HEK293T (cell line): Measurements from ENCODE around the gene FAM53C.

Experiments used
- CTCF ChIA-PET: fragments of 350-600 bp; formaldehyde crosslinking; extraction: SDS; loops from one replicate; lab custom pipeline; 2021; ENCODE audit warnings: antibody characterized with exemption, inconsistent platforms; lab: Yijun Ruan, JAX
- POLR2A ChIA-PET: fragments of 350-600 bp; formaldehyde crosslinking; extraction: SDS; loops from one replicate; lab custom pipeline; 2020; ENCODE audit warnings: antibody characterized with exemption, inconsistent platforms; lab: Yijun Ruan, JAX
- DNase-seq: peaks from one replicate; pipeline ENCODE4 v3.0.0; 2012; ENCODE audit warnings: mixed read lengths; ENCODE audit errors: extremely low spot score
- ARNT ChIP-seq: fragments of 450-650 bp; IDR thresholded peaks from 2 replicates; pipeline ENCODE4 v1.6.1; 2017; ENCODE audit warnings: mild to moderate bottlenecking
- BHLHE40 ChIP-seq: fragments of 450-650 bp; IDR thresholded peaks from 2 replicates; pipeline ENCODE4 v1.6.1; 2016; ENCODE audit warnings: mild to moderate bottlenecking, moderate library complexity, borderline replicate concordance
- CTBP1 ChIP-seq: fragments of 450-650 bp; IDR thresholded peaks from 2 replicates; pipeline ENCODE4 v1.6.1; 2016; ENCODE audit warnings: borderline replicate concordance
- ELF4 ChIP-seq: fragments of 450-650 bp; IDR thresholded peaks from 2 replicates; pipeline ENCODE4 v1.6.1; 2017; ENCODE audit warnings: antibody characterized with exemption
- FOXA1 ChIP-seq: fragments of 450-650 bp; IDR thresholded peaks from 2 replicates; pipeline ENCODE4 v1.6.1; 2016; ENCODE audit warnings: mild to moderate bottlenecking
- FOXK2 ChIP-seq: fragments of 450-650 bp; IDR thresholded peaks from 2 replicates; pipeline ENCODE4 v1.6.1; 2016; ENCODE audit warnings: mild to moderate bottlenecking
- FOXM1 ChIP-seq: fragments of 450-650 bp; IDR thresholded peaks from 2 replicates; pipeline ENCODE4 v1.6.1; 2017; ENCODE audit warnings: mild to moderate bottlenecking, borderline replicate concordance
- HDGF ChIP-seq: fragments of 450-650 bp; IDR thresholded peaks from 2 replicates; pipeline ENCODE4 v1.6.1; 2017; ENCODE audit warnings: antibody characterized with exemption, borderline replicate concordance
- L3MBTL2 ChIP-seq: fragments of 450-650 bp; conservative IDR thresholded peaks from 2 replicates; pipeline ENCODE4 v1.6.1; 2016; ENCODE audit warnings: mild to moderate bottlenecking
- LEF1 ChIP-seq: fragments of 450-650 bp; IDR thresholded peaks from 2 replicates; pipeline ENCODE4 v1.6.1; 2017; ENCODE audit warnings: mild to moderate bottlenecking, borderline replicate concordance
- NFRKB ChIP-seq: fragments of 450-650 bp; IDR thresholded peaks from 2 replicates; pipeline ENCODE4 v1.6.1; 2016; ENCODE audit warnings: mild to moderate bottlenecking, moderate library complexity
- SP1 ChIP-seq: fragments of 450-650 bp; IDR thresholded peaks from 2 replicates; pipeline ENCODE4 v1.6.1; 2017
- SUZ12 ChIP-seq: fragments of 450-650 bp; IDR thresholded peaks from 2 replicates; pipeline ENCODE4 v1.6.1; 2016; ENCODE audit warnings: mild to moderate bottlenecking
- TARDBP ChIP-seq: fragments of 450-650 bp; IDR thresholded peaks from 2 replicates; pipeline ENCODE4 v1.6.1; 2016
- ZNF384 ChIP-seq: fragments of 450-650 bp; IDR thresholded peaks from 2 replicates; pipeline ENCODE4 v1.6.1; 2016
- TF ChIP-seq, protein P1 (sequence below): fragments of 450-650 bp; IDR thresholded peaks from 2 replicates; pipeline ENCODE4 v1.6.1; 2016

Gene FAM53C

DNA sequence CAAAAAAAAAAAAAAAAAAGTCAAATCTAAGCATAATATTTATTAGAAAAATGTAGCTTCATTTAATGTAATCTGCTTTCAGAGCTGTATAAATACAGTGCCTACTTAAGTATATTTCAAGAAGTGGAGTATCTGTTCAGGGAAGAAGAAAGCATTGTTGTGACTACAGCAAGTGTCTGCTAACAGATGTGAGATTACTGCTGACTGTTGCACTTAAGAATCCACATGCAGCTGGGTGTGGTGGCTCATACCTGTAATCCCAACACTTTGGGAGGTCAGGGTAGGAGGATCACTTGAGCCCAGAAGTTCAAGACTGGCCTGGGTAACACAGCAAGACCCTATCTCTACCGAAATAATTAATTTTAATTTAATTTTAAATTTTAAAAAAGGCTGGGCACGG, 33.4 kb downstream of the FAM53C start:
- CTCF ChIA-PET = interaction anchor here (0.6 to 7.7 kb wide), 2 partner anchors 18 to 936 kb away, joined by 4 to 55 read pairs; partner anchors contain the start of gene KDM3B
- POLR2A ChIA-PET = interaction anchor here (1.0 to 1.9 kb wide), 3 partner anchors 18 to 172 kb away, joined by 3 to 9 read pairs (median 4); partner anchors contain the start of genes ETF1 and KDM3B
- no peak for DNase-seq
- TF ChIP-seq LEF1 (no peak), FOXA1 (no peak), BHLHE40 (no peak), SUZ12 (no peak), ZNF384 (no peak), FOXM1 (no peak), CTBP1 (no peak), SP1 (no peak), NFRKB (no peak), ARNT (no peak), TARDBP (no peak)
- TF ChIP-seq, protein P1, sequence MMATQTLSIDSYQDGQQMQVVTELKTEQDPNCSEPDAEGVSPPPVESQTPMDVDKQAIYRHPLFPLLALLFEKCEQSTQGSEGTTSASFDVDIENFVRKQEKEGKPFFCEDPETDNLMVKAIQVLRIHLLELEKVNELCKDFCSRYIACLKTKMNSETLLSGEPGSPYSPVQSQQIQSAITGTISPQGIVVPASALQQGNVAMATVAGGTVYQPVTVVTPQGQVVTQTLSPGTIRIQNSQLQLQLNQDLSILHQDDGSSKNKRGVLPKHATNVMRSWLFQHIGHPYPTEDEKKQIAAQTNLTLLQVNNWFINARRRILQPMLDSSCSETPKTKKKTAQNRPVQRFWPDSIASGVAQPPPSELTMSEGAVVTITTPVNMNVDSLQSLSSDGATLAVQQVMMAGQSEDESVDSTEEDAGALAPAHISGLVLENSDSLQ = no peak

DNA sequence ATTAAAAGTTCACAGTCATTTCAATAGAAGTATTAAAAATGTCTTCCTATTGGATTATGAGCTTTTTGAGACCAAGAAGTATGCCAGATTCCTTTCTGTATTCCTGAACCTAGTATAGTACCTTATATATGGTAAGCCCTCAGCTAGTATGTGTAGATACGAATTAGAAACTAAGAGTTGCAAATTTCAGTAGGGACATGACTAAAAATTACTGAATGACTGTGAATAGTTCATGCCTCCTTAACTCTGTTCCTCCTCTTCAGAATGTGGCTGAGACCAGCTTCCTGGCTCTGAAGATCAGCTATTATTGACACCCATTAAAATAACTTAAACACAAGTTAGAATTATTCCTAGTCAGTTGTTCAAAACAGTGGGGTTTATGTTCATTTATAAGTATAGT, 34.2 kb downstream of the FAM53C start:
- ChIA-PET POLR2A (interaction anchor here (1.9 kb wide), 1 partner anchor 19 kb away, joined by 9 read pairs; the partner anchor contains the start of gene KDM3B), CTCF (interaction anchor here (7.7 kb wide), 1 partner anchor 19 kb away, joined by 55 read pairs; the partner anchor contains the start of gene KDM3B)
- no peak for DNase-seq
- TF ChIP-seq, protein P1 = no peak
- TF ChIP-seq HDGF (no peak), FOXK2 (no peak), ELF4 (no peak), TARDBP (no peak), FOXA1 (no peak)

DNA sequence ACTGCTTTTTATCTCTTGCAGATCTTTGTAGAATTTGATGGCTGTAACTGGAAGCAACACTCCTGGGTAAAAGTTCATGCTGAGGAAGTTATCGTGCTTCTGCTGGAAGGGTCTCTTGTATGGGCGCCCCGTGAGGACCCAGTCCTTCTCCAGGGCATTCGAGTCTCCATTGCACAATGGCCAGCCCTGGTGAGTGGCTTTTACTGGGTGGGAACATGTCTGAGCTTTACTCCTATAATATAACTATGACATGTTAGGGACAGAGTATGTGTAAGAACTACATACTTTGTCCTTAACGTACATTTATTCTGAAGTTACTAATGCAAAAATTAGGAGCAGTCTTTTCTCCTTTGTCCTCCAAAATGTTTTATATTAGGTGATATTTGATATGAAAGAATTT, 34.6 kb downstream of the FAM53C start:
- POLR2A ChIA-PET = interaction anchor here (1.9 kb wide), 1 partner anchor 20 kb away, joined by 9 read pairs; the partner anchor contains the start of gene KDM3B

DNA sequence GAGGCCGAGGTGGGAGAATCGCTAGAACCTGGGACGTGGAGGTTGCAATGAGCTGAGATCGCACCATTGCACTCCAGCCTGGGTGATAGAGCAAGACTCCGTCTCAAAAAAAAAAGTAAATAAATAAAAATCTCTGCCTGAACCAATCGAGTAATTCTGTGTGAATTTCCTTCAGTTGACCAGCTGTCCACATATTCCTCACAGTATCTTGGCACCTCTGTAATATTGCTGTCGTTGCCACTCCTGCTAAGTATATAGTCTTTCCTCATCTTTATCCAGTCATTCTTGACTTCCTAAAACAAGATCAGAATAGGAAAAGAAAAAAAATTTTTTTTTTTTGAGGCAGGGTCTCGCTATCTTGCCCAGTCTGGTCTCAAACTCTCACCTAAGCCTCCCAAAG, 44.3 kb downstream of the FAM53C start:
- POLR2A ChIA-PET = interaction anchor here (0.6 to 0.9 kb wide), 2 partner anchors 16 to 1796 kb away, joined by 3 to 4 read pairs; no protein-coding TSS in a partner anchor
- CTCF ChIA-PET = interaction anchor here (0.7 kb wide), 1 partner anchor 30 kb away, joined by 3 read pairs; the partner anchor contains the start of gene KDM3B
- no peak for DNase-seq
- TF ChIP-seq, protein P1 = no peak
- no peak for TF ChIP-seq LEF1

More for the DNA sequence above, 34.6 kb downstream of the FAM53C start:
- no peak for DNase-seq
- TF ChIP-seq ARNT (no peak), TARDBP (no peak), ELF4 (no peak), ZNF384 (no peak), SUZ12 (no peak), FOXM1 (no peak), FOXA1 (no peak), HDGF (no peak), BHLHE40 (no peak)
- CTCF ChIA-PET = interaction anchor here (7.7 kb wide), 1 partner anchor 20 kb away, joined by 55 read pairs; the partner anchor contains the start of gene KDM3B

DNA sequence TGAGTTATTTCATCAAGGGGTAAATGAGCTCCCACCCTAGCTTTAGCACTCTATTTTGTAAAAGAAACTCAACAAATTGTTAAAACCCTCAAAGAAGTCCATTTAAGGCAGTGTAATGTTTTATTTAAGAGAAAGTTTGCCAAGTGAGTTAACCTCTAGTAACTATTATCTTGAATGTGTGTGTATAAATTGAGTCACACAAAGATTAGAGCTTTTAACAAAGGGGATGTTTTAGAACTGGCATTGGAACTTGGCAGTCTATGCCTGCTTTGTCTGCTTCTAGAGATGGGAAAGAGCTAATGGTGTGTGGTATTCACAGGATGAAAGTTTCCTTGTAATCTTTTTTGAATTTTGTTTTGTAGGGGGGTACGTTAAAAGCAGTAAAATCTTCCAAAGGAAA, 47.6 kb downstream of the FAM53C start:
- POLR2A ChIA-PET = no interaction called here
- no peak for DNase-seq
- CTCF ChIA-PET = no interaction called here
- TF ChIP-seq SP1 (no peak), CTBP1 (no peak), ZNF384 (no peak), BHLHE40 (no peak), FOXM1 (no peak), SUZ12 (no peak), LEF1 (no peak), NFRKB (no peak), ARNT (no peak), TARDBP (no peak), HDGF (no peak), L3MBTL2 (no peak), ELF4 (no peak), FOXA1 (no peak), FOXK2 (no peak)
- TF ChIP-seq, protein P1 = no peak

DNA sequence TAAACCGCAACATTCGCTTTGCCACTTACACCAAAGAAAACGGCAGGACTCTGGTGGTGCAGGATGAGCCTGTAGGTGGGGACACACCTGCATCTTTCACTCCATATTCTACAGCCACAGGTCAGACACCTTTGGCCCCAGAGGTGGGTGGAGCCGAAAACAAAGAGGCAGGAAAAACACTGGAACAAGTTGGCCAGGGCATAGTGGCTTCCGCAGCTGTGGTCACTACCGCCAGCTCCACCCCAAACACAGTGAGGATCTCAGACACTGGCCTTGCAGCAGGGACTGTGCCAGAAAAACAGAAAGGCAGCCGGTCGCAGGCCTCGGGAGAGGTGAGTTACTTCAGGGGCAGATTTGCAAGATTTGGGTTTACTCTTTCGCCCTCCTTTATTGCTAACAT, 48.2 kb downstream of the FAM53C start:
- ChIA-PET CTCF (no interaction called here), POLR2A (no interaction called here)
- TF ChIP-seq NFRKB = no peak
- TF ChIP-seq, protein P1 = no peak
- no peak for TF ChIP-seq SP1
- no peak for TF ChIP-seq FOXA1
- TF ChIP-seq ELF4 = no peak
- TF ChIP-seq L3MBTL2 = no peak
- TF ChIP-seq CTBP1 = no peak
- no peak for TF ChIP-seq FOXK2
- no peak for TF ChIP-seq ARNT
- TF ChIP-seq FOXM1 = no peak
- TF ChIP-seq SUZ12 = no peak
- no peak for TF ChIP-seq LEF1
- no peak for TF ChIP-seq BHLHE40
- no peak for TF ChIP-seq HDGF
- TF ChIP-seq ZNF384 = no peak
- TF ChIP-seq TARDBP = no peak
- DNase-seq = no peak
